ENCODE results near the gene ZNF692.
"Not testable (repeated sequence)": the region's sequence is repeated elsewhere in the genome, so short reads cannot be mapped to it uniquely, and the experiment has no call there.

- TF ChIP-seq MXD3 (CRISPR knock-in tag; IDR thresholded peaks at IDR 0.05); ZNF24 (IDR thresholded peaks at IDR 0.05); EEA1 (CRISPR knock-in tag; IDR thresholded peaks at IDR 0.05; ENCODE audit: borderline replicate concordance); CTCF (CRISPR knock-in tag; IDR thresholded peaks at IDR 0.05); STAT5B (CRISPR knock-in tag; IDR thresholded peaks at IDR 0.05); POLR2A (IDR thresholded peaks at IDR 0.05; ENCODE audit: insufficient read depth in 1 of 2, low read depth in 2 of 2, low read length in 2 of 2); EZH2 (conservative IDR thresholded peaks at IDR 0.05; ENCODE audit: low read depth, low read length); PAXIP1 (CRISPR knock-in tag; conservative IDR thresholded peaks at IDR 0.05); NFE2 (CRISPR knock-in tag; IDR thresholded peaks at IDR 0.05); ZNF563 (CRISPR knock-in tag; IDR thresholded peaks at IDR 0.05); TCF7L2 (IDR thresholded peaks at IDR 0.05; ENCODE audit: low read depth, low read length); NFE2L2 (IDR thresholded peaks at IDR 0.05; ENCODE audit: low read length): not testable (repeated sequence)
Measured at GRCh38 chr1:248830718-248831017, 28.2 kb downstream of the ZNF692 start.

Measured in HepG2 (cell line).